HG02973 (cell line): ENCODE data around the gene PCDHGA7.
"Not testable (repeated sequence)": the region's sequence is repeated elsewhere in the genome, so short reads cannot be mapped to it uniquely, and the experiment has no call there.

Experiments
- ATAC-seq: cut with Tn5 transposase; IDR thresholded peaks from one replicate; pipeline ENCODE4 v1.9.1; 2021; ENCODE audit warnings: moderate library complexity; ENCODE audit not compliant: unreplicated experiment

The PCDHGA7 gene

GRCh38 chr5:141422742-141423291 is 40.3 kb downstream of the PCDHGA7 start:
- no peak for ATAC-seq

GRCh38 chr5:141427783-141428426 is 45.4 kb downstream of the PCDHGA7 start:
- no peak for ATAC-seq

- ATAC-seq = peak; percentile 86
Measured at GRCh38 chr5:141430332-141431113, 48.0 kb downstream of the PCDHGA7 start, which contains the start of gene PCDHGA12. PCDHGA12 (plus strand) TSS chr5:141430507; CDS start chr5:141430760, 253 bp downstream.

- peak; percentile 48 for ATAC-seq
Measured at GRCh38 chr5:141431286-141431685, 48.7 kb downstream of the PCDHGA7 start.

DNA sequence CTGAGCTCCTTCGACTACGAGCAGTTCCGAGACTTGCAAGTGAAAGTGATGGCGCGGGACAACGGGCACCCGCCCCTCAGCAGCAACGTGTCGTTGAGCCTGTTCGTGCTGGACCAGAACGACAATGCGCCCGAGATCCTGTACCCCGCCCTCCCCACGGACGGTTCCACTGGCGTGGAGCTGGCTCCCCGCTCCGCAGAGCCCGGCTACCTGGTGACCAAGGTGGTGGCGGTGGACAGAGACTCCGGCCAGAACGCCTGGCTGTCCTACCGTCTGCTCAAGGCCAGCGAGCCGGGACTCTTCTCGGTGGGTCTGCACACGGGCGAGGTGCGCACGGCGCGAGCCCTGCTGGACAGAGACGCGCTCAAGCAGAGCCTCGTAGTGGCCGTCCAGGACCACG is 49.8 kb downstream of the PCDHGA7 start:
- not testable (repeated sequence) for ATAC-seq

DNA sequence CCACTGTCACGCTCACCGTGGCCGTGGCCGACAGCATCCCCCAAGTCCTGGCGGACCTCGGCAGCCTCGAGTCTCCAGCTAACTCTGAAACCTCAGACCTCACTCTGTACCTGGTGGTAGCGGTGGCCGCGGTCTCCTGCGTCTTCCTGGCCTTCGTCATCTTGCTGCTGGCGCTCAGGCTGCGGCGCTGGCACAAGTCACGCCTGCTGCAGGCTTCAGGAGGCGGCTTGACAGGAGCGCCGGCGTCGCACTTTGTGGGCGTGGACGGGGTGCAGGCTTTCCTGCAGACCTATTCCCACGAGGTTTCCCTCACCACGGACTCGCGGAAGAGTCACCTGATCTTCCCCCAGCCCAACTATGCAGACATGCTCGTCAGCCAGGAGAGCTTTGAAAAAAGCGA is 50.2 kb downstream of the PCDHGA7 start:
- not testable (repeated sequence) for ATAC-seq

DNA sequence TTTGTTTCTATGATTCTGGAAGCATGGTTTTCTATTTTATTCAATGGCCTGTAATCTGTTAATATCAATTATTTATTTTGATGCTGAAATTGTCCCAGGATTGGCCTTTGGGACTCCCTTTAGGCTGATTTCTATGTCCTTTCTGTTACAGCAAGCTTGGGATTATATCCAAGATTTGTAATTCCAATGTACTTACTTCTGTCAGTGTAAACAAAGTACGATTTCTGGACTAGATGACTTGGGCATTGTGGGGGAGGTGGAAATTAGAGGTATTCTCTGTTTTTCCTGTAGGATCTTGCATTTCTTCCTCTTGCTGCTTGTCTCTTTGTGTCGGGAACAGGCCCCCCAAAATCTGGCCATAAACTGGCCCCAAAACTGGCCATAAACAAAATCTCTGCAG is 51.5 kb downstream of the PCDHGA7 start:
- ATAC-seq = no peak
